DMS 273 treated with DMSO at 0.1 percent for 48 hours (cell line): ENCODE measurements around the gene ATP8B4.
"Not testable (repeated sequence)": the region's sequence is repeated elsewhere in the genome, so short reads cannot be mapped to it uniquely, and the experiment has no call there.

Experiments
- DNase-seq: peaks from one replicate; lab custom pipeline; 2025; lab: John Stamatoyannopoulos, UW

ATP8B4 gene

DNA sequence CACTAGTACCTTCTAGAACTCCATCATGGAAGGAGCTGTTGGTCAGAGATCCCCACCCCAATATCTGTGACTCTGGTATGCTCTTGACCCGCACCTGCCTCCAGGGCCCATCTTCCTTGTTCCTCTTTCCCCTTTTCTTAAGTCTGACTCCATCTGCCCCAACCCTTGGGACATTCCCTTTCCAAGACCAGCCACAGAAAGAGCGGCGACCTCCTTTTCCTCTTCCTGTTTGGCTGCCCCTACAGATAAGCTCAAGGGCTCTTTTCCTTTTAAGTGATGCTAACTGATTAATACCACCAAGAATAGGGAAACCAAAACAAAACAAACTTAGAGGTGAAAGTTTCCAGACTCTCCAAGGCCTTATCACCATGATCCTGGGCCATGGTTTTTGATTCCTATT is 21.9 kb upstream of the ATP8B4 start:
- no peak for DNase-seq

DNA sequence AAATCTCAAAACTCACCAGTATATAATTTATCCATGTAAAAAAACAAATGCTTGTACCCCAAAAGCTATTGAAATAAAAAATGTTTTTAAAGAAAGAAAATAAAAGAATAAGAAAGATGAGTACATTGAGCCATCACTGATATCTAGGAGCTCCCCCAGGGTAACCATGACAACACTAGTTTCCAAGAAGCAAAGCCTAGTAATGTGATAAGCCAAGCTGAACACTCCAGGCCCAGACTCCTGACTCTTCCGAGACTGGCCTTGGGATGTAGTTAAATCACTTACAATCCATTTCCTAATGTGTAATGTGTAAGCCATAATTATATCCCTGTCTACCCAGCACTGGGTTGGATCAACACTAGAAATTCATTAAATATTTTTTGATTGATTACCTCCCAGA is 21.1 kb upstream of the ATP8B4 start:
- no peak for DNase-seq

DNA sequence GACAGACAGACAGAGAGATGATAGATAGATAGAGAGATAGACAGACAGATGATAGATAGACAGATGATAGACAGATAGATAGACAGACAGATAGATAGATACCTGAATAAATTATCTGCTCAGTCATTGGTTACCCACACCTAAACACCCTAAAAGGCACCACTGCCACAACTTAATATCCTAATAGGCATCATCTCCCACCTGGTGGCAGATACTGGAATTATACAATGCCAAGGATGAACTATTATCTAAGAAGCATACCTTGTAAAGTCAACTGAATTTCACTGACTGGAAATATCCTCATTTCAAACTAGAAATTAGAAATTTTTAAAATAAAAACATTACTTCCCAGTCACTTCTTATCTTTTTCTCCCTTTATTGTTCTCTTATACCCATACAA is 19.4 kb upstream of the ATP8B4 start:
- no peak for DNase-seq

DNA sequence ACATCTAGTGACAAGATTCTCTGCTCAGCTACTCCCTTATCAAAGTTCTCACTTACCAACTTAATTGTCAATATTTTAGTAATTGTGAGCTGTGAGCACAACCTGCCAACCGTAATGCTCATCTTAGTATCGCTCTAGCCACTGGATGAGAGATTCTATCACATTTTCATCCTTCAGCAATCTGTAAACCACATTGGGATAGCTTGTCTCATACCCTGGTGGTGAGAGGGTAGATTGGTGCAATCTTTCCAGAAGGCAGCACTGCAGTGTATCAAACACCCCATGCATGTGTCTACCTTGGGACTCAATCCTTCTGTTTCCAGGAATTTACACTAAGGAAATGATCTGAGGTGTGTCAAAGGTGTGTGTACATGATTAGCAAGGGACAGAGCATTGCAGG is 18.9 kb upstream of the ATP8B4 start:
- DNase-seq, result no peak

DNA sequence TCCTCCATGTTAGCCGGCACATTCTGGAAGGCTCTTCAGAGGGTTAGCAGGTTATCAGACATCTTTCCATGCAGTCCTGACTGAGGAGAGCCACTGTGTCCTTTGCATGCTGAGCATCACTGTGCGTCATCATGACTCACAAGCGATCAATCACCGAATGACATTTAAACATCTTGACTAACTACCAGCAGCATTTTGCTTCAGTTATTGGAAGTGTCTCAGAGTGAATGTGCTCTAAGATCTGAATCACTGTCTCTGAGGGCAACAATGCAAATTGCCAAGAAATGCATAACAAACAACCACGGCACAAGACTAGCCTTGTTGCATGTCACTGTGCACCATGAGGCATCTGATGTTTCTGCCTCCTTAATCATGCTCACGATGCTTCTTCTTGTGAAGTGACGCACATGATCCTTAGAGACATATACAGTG is 18.3 kb upstream of the ATP8B4 start:
- no peak for DNase-seq

DNA sequence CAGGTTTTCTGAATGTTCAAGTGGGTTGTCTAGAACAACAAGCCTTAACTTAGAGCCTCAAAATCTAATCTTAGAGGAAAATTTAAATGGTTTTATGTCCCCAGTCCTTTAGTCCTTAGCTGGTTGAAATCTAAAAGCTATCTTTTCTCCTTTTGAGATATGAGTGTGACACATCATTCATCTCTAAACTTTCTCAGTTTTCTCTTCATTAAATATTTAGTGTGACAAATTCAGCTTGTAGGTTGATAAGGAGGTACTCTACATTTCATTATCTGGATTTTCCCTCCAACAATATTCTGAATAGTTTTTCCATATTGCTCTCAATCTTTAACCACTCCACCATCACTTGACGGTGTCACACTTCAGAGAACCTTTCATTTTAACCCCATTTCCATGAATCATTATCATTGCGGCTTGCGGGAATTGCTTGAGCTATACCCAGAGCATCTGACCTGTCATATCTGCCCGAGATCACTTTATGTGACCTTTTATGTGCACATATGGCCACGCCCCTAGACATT is 16.1 kb upstream of the ATP8B4 start:
- DNase-seq, result no peak

DNA sequence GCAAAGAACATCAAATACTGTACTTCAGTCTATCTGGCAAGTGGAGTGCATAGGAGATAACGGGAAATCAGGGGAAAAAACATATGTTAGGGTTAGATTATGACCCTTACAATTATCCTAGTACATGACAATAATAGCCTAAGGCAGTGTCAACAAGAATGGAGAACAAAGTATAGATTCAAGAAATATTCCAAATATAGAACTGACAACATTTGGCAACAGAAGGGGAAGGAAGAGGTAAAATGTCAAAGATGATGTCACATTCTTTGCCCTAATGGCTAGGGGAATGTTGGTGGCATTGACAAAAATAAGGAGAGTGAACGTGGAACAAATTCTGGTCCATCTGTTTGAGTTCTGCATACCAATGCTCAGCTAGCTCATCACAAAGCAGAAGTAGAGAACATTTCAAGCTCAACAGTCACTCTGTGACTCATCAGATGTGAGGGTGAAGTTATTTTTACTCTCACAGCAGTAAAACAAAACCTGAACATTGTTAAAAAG is 15.5 kb upstream of the ATP8B4 start:
- DNase-seq, result no peak

DNA sequence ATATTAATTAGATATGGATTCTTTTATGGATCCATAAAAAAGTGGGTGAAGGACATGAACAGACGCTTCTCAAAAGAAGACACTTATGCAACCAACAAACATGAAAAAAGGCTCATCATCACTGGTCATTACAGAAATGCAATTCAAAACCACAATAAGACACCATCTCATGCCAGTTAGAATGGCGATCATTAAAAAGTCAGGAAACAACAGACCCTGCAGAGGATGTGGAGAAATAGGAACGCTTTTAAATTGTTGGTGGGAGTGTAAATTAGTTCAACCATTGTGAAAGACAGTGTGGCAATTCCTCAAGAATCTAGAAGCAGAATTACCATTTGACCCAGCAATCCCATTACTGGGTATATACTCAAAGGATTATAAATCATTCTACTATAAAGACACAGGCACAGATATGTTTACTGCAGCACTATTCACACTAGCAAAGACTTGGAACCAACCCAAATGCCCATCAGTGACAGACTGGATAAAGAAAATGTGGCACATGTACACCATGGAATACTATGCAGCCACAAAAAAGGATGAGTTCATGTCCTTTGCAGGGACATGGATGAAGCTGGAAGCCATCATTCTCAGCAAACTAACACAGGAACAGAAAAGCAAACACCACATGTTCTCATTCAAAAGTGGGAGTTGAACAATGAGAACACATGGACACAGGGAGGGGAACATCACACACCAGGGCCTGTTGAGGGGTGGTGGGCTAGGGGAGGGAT is 13.4 kb upstream of the ATP8B4 start:
- DNase-seq, result not testable (repeated sequence)

DNA sequence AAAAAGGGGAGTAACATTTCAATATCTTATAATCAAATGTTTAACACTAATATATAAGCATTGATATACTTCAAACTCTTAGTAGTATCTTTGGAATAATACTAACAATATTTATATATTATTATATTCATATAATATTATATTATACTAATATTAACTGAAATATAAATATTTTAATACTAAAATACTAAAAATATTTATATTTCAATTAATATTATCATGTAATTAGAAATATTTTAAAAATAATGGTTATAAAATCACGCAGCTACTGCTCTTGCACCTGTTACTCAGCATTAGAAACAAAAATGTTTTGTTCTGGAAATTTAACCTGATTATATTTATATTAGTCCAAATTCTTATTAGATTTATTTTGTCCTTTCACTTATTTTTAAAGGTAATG is 12.6 kb upstream of the ATP8B4 start:
- no peak for DNase-seq

DNA sequence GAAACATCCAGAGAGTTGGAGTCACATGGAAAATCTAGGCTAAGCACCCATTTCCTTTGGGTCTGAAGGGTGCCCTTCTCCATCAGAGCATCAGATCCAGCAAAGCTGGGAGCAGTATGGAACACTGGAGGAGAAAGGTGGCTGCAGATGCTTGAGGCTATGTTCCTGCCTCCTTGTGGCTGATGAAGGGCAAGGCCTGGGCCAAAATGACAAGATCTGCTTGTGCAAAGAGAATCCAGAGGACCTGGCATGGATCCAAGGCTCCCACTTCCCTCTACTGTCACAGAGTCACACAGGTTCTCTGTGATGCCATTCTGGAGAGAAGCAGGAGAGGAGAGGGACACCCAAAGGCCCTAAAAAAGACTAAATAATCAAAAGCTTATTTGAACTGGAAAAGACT is 9.2 kb upstream of the ATP8B4 start:
- no peak for DNase-seq

DNA sequence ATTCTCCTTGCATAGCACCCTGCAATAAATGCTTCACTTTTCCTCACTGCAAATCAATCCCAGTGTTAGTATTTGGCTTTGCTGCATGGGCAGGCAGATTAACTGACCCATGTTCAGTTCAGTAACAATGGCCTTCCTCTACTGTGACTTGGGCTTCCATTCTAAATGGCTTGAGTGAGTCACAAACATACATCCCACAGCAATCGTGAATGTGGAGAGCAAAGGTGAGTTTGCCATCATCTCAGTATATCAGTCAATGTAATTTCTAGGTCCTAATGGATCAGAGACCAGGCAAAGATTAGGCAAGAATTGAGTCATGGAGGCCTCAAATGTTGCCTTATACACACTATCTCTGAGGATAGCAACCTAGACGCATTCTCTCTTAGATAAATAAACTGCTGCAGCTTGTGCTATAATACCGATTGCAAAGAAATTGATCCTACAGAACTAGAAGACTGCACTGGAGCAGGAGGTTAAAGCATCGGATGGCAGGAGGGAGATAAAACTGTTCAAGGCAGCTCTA is 8.3 kb upstream of the ATP8B4 start:
- DNase-seq, result no peak

DNA sequence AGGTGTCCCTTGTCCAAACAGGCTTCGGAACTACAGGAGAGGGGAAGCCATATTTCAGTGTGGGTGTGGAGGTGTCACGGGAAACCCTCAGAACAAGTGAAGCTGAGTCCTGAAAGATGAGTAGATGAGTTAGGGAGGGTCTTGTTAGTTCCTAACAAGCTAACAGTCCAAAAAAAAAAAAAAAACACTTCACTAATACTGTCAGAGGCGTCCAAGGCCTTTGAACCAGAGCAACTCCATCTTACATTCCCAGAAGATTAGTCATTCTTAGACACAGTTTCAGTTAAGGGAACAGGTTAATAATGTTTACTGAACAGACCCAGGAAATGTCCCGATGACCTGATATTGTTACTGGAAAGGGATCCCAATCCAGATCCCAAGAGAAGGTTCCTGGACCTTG is 7.0 kb upstream of the ATP8B4 start:
- DNase-seq, result no peak

DNA sequence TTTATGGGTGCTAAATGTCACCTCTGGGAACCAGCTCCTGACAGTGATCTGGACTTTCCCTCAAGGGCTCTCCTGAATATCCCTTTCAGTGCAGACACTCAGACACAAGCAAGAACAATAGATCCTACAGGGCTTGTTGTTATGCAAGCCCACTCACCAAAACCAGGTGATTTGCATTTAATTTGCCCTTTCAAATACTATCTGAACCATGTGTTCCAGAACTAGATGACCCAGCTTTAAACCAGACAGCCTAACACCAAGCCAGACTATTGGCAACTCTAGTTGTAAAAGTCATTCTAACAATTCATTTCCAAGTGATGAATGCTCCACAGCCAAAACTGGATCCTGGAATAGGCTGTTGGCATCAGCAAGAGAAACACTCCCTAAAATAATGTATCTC is 5.6 kb upstream of the ATP8B4 start:
- DNase-seq, result no peak

DNA sequence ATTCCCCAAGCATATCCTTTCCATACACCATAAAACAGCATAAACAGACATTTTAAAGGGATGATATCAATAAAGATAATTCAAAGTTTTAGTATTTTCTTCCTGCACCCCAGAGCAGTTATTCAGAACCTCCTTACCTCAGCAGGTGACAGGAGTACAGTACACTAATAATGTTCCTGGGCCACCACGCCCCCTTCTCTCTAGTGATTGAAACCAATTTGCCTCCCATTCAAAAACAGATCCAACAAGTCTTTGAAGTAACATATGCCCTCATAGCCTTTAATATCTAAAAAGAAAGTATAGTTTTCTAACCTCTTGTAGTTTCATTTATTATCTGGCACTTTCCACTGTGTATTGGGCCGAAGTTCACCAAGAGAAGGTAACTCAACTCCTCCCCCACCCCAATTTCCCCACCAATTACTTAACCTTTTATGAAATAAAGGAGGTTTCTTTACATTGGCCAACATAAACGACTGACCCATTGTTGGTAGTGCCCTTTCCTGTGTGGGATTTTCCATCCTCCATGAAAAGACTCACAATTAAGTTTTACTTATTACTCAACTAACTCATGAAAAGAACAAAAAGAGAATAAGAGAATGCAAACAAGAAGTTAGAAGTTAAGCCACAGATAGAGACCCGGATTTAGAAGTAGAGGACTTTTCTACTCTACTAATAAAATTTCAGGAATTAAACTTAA is 5.0 kb upstream of the ATP8B4 start:
- DNase-seq, result no peak

DNA sequence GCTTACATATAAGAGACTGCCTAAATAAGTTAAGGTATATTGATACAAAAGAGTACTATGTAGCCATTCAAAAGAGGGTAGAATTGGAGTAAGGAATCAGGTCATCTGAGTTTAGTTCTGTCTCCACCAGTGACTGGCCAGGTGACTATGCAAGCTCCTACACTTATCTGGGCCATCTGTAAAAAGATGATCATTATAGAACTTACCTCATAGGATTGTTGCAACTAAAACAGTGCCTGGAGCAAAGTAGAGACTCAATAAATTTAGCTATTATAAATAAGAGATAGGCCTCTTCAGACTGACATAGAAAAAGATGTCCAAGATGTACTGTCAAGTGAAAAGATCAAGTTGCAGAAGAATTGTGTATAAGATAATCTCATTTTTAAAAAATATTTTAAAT is 1.7 kb upstream of the ATP8B4 start:
- DNase-seq, result no peak

DNA sequence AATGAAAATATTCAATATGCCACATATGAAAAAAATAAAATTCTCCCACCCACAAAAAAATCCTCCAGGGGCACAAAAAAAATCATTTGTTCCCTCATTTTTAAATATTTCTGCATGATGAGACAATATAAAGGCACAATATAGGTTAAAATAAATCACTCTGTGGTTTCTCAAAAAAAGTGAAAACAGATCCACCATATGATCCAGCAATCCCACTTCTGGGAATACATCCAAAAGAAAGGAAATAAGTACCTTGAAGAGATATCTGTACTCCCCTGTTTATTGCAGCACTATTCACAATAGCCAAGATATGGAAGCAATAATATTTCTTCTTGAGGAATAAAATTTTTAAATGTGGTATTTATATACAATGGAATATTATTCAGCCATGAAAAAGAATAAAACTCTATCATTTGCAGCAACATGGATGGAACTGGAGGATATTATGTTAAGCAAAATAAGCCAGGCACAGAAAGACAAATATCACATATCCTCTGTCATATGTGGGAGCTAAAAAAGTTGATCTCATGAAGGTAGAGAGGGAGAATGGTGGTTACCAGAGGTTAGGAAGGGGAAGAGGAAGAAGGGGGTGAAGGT is 1.5 kb downstream of the ATP8B4 start:
- DNase-seq, result no peak

DNA sequence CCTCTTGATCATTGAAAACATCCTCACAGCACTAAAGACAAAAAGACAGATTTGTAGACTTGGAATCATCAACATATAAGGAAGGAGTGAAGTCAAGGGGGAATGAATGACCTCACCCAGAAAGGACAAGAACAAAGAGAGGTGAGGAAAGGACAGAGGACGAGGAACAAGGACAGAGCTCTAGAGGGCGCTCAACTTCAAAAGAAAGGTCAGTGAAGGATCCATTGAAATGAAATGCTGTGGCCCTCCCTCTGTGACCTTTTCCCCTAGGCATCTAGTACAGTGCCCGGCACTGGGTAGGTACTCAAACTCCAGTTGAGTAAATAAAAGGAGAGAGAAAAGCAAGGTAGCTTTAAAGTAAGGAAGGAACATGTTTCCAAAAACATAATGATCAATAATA is 2.6 kb downstream of the ATP8B4 start:
- DNase-seq, result no peak

DNA sequence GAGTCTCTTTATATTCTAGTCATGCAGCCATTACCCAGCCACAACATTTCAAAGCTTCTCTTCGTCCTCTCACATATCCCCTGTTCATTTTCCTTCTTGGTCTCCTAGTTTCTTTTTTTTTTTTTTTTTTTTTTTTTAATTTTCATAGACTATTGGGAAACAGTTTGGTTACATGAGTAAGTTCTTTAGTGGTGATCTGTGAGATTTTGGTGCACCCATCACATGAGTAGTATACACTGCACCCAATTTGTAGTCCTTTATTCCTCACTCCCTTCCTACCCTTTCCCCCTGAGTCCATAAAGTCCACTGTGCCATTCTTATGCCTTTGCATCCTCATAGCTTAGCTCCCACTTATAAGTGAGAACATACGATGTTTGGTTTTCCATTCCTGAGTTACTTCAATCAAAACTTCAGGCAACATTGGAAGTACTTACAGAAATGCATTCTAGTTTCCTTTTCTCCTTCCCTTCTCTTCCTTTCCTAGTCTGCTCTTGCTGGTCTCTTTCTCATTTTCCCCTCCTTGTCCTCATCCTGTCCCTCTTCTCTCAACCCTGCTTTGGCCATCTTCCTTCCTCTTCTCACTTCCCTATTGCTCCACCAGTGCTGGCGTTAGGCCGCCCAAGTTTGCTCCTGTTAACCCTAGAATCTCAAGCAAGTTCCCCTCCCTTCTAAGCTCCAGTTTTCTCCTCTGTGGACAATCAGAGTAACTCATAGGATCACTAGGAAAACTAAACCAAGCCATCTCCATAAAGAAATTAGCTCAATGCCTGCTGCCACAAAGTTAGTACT is 4.8 kb downstream of the ATP8B4 start:
- no peak for DNase-seq

DNA sequence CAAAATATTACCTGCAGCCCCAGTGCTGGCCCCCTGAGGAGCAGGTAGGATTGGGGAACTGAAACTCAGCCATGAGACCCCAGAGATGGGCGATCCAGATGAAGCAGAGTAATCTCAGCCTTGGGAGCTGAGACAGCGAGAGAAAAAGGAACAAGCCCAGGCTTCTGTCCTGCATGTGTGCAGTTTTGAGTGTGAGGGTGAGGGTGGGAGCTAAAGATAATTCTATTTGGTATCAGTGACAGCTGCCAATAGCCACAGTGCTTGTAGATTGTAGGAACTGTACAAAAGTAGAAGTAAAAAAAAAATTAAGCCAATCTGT is 5.9 kb downstream of the ATP8B4 start:
- DNase-seq, result no peak

DNA sequence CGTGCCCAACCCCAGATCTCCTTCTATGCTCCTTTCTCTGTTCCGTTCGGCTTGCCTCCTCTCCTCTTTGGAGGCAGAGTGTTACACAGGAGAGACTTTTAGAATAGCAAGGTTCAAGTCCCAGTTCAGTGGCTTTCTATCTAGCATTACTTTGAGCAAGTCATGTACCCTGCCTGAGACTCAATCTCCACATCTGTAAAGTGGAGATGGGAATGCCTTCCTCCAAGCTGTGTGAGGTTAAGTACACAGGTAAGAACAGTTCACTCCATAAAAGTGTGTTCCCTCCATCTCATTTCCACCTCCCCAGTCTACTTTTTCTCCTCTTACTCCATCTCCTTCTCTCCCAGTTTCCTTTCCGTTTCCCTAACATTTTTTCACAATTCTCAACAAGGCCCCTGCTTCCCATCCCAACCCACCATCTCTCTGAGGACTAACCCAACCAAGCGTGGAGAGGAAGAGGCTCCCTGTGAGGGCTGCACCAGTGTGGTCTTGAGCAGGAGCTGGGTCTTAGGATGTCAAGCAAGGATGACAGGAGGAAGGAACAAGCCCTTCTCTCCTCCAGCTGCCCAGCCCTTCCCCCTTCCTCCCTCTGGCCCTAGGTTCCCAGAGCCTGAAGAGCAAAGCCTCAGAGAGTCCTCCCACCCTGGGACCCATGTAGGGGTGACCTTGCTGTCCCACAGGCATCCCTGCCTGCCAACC is 6.4 kb downstream of the ATP8B4 start:
- DNase-seq, result no peak

DNA sequence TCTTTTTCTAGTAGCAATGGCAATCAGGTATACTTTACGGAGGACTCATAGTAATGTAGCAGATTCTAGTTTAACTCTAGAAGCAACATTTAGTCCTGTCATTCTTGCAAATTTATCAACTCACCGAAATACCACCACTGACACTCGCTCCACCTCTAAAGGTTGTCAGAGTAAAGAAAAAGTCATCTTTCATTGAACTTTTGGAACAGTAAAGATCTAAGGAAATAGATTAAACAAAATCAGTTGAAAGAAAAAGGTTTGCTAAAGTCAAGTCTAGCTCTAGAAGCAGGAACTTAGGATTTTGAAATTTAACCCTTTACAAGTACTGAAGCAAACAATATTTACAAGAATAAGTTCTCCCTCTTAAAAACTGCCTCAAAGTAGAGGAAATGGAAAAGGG is 8.7 kb downstream of the ATP8B4 start:
- DNase-seq, result no peak
